ENCODE data around the gene DTYMK.

GRCh38 chr2:241655516-241656189 is 31.0 kb downstream of the DTYMK start:
- TF ChIP-seq CTCF (IDR thresholded peaks at IDR 0.05) (no peak), E2F1 (CRISPR knock-in tag; IDR thresholded peaks at IDR 0.05) (no peak), ATF3 (CRISPR knock-in tag; conservative IDR thresholded peaks at IDR 0.05) (no peak), ELF4 (CRISPR knock-in tag; IDR thresholded peaks at IDR 0.05; ENCODE audit: low read depth) (no peak), ZNF281 (CRISPR knock-in tag; IDR thresholded peaks at IDR 0.05) (no peak), NR3C1 (CRISPR knock-in tag; conservative IDR thresholded peaks at IDR 0.05; ENCODE audit: low read depth) (no peak), HMGXB4 (CRISPR knock-in tag; IDR thresholded peaks at IDR 0.05) (no peak), CREB1 (CRISPR knock-in tag; IDR thresholded peaks at IDR 0.05) (no peak)
